HG02678 (cell line): Measurements from ENCODE around the gene HDHD3.
"Not testable (repeated sequence)": the region's sequence is repeated elsewhere in the genome, so short reads cannot be mapped to it uniquely, and the experiment has no call there.

Experiments used
- ATAC-seq: cut with Tn5 transposase; IDR thresholded peaks from one replicate; pipeline ENCODE4 v1.9.1; 2021; ENCODE audit warnings: mild to moderate bottlenecking, moderate library complexity; ENCODE audit not compliant: unreplicated experiment

The HDHD3 gene

GRCh38 chr9:113368348-113368981 is 8.3 kb downstream of the HDHD3 start:
- ATAC-seq, result no peak

DNA sequence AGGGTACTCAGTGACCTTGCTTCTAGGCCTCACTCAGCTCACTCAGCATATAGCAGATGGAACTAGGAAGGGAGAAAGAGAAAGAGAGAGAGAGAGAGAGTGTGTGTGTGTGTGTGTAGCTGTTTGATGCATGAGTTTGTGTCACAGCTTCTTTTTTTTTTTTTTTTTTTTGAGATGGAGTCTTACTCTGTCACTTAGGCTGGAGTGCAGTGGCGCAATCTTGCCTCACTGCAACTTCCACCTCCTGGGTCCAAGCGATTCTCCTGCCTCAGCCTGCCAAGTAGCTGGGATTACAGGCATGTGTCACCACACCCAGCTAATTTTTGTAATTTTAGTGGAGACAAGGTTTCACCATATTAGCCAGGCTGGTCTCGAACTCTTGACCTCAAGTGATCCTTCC is 11.1 kb downstream of the HDHD3 start:
- ATAC-seq, result not testable (repeated sequence)

- ATAC-seq, result no peak
These were observed 11.8 kb downstream of the HDHD3 start for GRCh38 chr9:113364951-113365350.

DNA sequence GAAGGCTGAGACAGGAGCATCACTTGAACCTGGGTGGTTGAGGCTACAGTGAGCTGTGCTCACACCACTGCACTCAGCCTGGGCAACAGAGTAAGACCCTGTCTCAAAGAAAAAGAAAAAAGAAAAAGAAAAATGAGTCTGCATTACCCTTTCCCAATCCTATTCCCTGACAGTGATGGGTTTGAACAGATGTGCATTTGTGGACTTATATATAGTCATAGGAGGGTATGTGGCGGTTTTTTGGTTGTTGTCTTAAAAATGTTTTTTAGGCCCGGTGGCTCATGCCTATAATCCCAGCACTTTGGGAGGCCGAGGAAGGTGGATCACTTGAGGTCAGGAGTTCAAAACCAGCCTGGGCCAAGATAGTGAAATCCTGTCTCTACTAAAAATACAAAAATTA is 13.4 kb downstream of the HDHD3 start:
- no peak for ATAC-seq

DNA sequence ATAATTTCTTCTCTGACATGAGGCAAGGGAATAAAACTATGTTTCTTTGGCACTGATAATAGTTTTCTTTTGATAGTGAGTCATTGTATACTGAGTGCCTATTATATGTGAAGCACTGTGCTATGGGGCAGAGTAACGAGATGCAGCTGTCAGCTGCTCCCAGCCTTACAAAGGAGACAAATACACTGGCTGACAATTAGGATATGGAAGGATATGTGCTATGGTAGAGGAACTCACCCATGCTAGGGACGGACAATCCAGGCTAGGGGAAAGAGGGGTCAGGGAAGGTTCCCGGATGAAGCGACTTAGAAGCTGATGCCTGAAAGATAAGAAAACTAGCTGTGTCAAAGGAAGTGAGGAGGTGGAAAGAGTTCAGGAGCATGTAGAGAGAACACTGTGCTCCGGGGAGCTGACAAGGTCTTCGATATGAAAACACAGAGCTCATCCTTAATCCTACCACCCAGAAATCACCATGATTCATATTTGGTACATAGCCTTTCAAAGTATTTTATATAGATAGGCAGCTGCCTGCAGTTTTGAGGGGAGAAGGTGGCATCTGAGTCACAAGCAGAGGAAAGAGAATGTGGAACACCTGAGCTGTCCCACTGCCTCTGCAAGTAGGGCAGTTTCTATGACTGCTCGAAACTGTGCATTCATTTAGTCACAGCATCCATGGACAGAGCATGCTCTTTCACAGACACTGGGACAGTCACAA is 15.3 kb downstream of the HDHD3 start:
- no peak for ATAC-seq

- no peak for ATAC-seq
These were observed 16.4 kb downstream of the HDHD3 start for GRCh38 chr9:113360242-113360842.

DNA sequence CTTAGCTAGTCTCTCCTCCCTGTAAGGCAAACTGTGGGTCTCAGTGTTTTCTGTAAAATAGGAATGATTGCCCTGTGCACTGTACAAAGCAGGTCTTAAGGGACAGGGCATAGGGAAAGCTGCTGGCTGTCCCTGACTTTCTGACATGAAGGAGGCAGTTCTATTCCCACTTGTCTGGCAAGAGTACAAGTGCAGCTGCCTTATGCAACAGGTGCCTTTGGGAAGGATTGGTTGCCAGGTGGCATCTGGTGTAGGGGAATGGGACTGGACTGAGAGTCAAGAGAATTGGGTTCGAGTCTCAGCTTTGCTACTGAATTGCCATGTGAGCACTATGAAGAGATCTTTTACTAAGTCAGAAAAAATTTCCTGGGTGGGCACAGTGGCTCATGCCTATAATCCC is 17.4 kb downstream of the HDHD3 start:
- no peak for ATAC-seq

- no peak for ATAC-seq
These were observed 20.0 kb downstream of the HDHD3 start for GRCh38 chr9:113356686-113357292.

- no peak for ATAC-seq
These were observed 21.7 kb downstream of the HDHD3 start for GRCh38 chr9:113355040-113355596.

GRCh38 chr9:113352411-113352810 is 24.4 kb downstream of the HDHD3 start:
- no peak for ATAC-seq

GRCh38 chr9:113352006-113352405 is 24.8 kb downstream of the HDHD3 start:
- ATAC-seq, result no peak

DNA sequence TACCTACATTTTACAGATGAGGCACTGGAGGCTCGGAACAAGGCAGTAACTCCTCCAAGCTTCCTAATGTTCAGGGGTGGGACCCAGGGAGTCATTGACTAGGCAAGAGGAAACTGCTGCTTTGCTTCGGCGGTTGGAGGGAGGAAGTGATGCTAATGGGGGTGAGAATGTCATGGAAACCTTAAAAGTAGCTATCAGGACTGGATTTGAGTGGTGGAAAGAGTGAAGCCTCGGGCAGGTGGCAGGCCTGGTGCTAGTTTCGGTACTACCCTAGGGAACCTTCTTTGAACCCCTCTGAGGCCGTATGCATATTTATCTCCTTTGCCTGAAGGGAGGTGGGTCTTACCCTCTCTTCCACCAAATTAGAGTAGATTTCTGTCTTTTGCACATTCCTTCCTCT is 25.8 kb downstream of the HDHD3 start:
- no peak for ATAC-seq

DNA sequence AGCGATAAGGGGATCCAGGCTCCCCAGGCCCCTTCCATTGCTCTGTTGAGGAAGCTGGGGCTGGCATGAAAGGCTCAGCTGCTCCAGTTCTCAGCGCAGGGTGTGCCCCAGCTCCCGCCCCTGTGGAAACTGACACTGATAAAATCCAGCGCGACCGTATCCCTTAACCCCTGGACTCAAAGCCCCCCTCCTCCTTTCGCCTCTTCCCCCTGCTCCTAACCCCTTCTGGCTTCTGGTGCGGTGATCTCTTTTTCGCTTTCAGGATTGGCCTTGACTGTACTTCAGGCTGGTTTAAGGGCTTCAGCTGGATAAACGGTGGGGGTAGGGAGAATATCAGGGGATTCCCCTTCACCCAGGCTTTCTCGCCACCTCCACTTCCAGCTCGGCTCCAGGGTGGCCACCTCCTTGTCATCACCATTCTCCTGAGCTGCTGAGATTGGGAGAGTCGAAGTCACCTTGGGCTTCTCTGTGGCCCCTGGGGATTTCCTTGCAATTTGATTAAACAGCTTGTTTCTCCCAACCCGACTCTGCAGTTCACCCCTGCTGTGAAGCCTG is 26.6 kb downstream of the HDHD3 start:
- no peak for ATAC-seq

DNA sequence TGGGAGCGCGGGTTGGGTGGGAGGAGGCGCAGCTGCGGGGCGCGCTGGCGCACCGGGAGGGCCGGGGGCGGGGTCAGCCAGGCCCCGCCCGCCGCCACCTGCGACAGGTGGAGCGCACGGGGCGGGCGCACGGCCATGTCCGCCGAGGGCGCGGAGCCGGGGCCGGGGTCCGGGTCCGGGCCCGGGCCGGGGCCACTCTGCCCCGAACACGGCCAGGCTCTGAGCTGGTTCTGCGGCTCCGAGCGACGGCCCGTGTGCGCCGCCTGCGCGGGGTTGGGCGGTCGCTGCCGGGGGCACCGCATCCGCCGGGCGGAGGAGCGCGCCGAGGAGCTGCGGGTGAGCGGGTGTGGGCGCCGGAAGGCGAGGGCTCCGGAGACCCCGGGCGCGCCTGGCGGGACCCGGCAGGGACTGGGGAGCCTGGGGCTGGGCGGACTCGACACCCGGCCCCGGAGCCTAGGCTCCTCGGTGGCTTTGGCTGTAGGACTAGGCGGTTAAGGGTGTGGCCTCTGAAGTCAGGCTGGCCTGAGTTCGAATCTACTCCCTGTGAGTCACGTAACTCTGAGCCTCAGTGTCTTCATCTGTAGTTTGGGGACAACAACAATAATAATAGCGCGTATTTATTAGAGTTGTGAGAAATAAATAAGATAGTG is 27.2 kb downstream of the HDHD3 start, which contains the start of gene BSPRY:
Gene BSPRY, plus strand, starts transcription at position 97 of the 650 bp plus-strand sequence. Its CDS starts 39 bp downstream, at position 136.
- ATAC-seq, result peak; percentile 42

DNA sequence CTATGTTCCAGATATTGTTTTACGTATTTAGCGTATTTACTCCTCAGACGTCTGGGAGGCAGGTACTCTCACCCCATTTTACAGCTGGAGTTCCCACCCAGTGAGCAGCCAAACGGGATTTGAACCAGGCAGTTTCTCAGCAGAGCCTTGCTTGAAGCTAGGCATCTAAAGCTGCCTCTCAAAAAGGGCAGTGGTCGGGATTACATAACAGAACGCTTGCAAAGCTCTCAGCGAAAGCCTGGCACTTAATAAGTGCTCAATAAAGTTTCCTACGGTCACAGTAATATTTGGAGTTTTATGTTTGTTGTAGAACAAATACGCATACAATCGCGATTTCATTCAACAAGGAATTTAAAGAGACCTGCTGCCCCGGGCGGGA is 27.7 kb downstream of the HDHD3 start:
- ATAC-seq, result no peak

- ATAC-seq, result no peak
These were observed 28.3 kb downstream of the HDHD3 start for GRCh38 chr9:113348437-113348836.

DNA sequence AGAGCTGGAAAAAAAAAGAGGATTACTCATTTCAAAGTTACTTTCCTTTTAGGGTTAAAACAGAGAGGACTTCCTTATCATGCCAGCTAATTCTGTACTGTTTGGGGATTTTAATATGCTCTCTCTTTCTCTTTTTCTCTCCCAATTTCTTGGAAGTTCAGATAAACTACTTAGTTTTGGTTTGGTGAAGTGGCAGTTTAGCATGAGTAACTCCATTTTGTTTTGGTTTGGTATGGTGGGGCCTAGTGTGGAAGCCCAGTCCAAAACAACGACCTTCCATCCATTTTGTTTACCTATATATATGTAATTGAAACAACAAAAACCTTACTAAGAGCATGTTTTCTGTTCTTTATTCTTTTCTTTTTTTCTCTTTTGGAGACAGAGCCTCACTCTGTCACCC is 31.1 kb downstream of the HDHD3 start:
- no peak for ATAC-seq

GRCh38 chr9:113345190-113345589 is 31.6 kb downstream of the HDHD3 start:
- no peak for ATAC-seq

DNA sequence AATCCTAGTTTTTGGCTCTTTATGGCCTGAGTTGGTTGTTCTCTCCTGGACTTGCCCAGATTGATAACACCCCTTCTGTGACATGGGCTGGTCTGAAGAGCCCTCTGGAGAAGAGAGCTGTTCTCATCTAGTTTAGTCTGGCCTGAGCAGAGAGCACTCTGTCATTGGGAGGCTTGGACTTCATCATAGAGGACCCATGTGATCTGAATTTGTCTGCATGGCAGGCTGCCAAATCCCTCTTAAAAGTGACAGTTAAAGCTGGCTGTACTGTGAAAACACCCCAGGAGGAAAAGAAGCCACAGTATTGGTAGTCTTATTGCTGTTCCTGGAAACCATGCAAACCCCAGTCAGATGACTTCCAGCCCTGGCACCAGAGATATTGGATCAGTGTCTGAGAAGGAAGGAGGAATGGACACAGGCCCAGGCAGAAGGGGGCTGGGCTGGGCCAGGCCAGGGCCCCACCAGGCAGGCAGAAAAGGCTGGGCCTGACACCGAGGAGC is 33.0 kb downstream of the HDHD3 start:
- ATAC-seq, result no peak

DNA sequence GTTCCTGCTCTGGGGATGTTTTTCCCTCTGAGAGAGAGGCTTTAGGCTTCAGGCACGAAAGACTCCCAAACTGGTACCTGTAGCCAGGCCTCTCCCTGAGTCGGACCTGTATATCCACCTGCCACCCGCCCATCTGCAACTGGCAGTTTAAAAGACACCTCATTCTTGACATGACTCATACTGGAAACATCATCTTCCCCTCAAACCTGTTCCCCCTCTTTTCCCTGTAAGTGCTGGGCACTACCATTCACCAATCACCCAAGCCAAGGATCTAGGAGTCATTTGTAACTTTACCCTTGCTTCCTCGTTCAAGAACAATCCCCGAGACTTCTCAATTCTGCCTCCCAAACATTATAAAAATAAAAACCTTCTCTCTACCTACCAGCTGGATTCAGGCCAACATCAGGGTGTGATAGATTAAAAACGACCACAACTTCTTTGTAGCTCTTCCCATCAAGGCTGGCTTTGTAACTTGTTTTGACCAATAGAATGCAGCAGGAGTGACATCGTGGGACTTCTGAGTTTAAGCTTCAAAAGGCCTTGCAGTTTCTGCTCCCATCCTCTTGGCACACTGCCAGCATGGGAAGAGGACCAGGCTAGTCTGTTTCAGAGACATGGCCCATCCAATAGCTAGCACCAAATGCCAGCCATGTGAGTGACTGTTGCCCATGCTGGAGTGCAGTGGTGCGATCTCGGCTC is 34.9 kb downstream of the HDHD3 start:
- ATAC-seq, result no peak
